Stimulated activated CD4-positive, alpha-beta T cell treated with anti-CD3 and anti-CD28 coated beads, Interleukin-12 subunit alpha, Interleukin-12 subunit beta, amount 100 ng/mL, for 48 hours (primary cell): ENCODE results near the gene MAGI2.

Experiments
- DNase-seq, 3 donors: peaks; one replicate each; pipeline ENCODE4 v3.0.0-alpha.2; 2020; ENCODE audit warnings: low read depth in 2 of 3, low spot score in 1 of 3

MAGI2 gene

GRCh38 chr7:78443811-78444210, 1009.7 kb downstream of the MAGI2 start:
- DNase-seq: no peak

DNA sequence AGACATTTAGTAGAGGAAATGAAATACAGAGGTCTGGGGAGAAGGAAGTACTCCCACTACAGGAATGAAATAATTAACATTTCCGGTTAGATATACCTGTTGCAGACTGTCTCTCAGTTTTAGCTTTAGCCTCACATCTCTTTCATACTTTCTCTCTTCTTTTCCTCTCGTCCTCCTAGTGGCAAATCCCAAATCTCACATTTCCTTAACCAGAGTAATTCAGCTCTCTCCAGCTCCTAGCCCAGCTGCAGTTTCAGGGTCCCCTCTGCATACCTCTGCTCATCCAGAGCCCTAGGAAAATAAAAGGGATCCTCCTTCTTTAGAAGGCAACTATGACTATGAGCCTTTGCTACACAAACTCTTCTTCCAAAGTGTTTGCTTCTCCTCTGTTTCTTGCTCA, 1011.7 kb downstream of the MAGI2 start:
- DNase-seq: no peak

GRCh38 chr7:78438433-78438832, 1015.0 kb downstream of the MAGI2 start:
- DNase-seq: no peak

GRCh38 chr7:78437118-78437517, 1016.3 kb downstream of the MAGI2 start:
- no peak for DNase-seq

DNA sequence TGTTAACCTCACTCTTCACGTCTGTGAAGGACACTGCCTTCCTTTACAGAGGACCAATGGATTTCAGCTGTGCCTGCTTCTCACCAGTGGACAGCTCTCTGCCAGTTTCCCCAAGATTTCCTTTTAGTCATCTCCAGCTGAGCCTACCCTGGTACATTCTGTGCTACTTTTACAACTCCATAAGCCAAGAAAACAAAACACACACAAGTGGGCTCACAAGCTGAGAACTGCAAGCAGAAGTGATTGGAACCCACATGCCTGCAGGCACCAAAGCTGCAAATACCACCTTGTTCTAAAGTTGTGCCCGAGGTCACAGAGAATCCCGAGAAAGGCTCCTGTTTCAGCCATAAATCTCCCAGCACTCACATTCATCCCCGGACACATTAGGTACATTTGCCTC, 1018.1 kb downstream of the MAGI2 start:
- DNase-seq: no peak

GRCh38 chr7:78434281-78434680, 1019.2 kb downstream of the MAGI2 start:
- no peak for DNase-seq

DNA sequence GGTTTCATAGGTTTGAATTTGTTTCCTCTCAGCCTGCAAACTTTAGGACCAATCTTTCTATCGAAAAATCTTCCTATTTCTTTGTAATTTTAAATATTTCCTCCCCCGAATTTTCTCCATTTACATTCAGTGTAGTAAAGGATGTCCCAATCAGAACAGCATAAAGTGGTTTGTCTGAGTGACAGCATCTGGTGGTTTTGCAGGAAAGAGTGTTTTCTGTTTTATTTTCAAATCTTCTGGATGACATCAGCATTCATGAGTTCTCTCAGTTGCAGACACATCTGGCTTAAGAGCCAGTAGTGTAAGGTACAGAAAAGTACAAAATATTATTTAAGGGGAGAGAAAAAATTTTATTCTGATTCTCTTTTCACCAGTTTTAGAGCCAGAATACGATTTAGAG, 1020.0 kb downstream of the MAGI2 start:
- no peak for DNase-seq

GRCh38 chr7:78429878-78430277, 1023.6 kb downstream of the MAGI2 start:
- DNase-seq: no peak

GRCh38 chr7:78427209-78427608, 1026.3 kb downstream of the MAGI2 start:
- DNase-seq: no peak

- no peak for DNase-seq
Measured at GRCh38 chr7:78420001-78420400, 1033.5 kb downstream of the MAGI2 start.

DNA sequence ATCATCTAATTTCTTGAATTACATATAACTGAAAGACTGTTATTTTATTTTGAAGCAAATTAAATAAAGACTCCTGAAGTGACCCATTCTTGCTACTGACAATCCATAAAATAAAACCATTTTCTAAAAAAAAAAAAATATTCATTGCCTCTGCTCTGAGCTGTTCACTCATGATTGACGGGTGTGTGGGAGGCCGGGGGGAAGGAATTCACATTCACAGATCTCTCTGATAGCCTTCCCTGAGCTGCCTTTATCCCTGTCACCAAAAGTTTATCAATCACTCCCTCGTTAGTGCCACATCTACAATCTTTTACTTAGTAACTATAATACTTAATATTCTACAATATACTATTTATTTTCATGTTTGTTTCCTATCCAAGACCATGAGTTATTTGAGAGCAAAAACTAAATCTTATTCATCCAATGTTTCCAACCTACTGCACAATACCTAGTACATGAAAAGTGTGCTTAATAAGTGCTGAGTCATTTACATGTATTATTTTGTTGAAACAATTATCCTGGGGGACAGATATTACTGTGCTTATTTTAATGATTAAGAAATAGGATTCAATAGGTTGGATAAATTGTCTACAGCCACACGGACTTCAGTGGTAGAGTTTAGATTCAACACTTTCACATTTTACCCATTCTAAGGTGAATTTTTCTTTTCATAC, 1036.2 kb downstream of the MAGI2 start:
- DNase-seq: no peak

DNA sequence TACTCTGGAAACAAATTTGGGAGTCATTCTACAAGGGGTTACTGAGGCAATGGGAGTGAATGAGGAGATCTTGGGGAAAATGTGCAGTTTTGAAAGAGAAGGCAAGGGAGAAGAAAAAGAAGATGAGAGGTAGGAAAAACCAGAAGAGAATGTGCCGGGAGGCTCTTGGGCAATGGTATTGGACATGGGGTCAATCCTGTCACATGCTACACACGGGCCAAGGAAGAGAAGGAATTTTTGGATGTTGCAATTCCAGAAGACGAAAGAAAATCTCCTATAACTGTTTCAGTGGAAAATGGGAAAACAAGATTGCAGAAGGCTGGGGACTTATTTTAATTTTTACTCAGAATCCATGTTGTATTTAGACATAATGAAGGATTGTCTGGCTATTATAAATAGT, 1039.9 kb downstream of the MAGI2 start:
- no peak for DNase-seq

GRCh38 chr7:78412216-78412858, 1041.1 kb downstream of the MAGI2 start:
- no peak for DNase-seq

DNA sequence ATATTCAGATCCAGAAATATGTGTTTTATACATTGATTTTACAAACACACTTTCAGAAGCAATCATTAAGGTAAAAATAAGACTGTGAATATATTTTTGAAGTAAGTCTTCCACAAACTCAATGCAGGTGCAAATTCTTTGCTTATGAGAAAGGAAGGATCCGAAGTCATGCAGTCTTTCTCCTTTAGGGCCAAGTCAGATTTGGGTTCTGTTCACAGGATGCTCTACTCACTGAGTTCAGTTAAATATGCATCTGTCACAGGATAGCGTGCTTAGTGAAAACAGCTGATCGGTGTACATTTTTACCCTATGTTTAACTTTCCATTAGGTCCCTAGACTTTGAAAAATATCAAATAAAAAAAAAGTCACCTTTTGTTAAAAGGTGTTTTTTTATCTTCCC, 1046.4 kb downstream of the MAGI2 start:
- no peak for DNase-seq

DNA sequence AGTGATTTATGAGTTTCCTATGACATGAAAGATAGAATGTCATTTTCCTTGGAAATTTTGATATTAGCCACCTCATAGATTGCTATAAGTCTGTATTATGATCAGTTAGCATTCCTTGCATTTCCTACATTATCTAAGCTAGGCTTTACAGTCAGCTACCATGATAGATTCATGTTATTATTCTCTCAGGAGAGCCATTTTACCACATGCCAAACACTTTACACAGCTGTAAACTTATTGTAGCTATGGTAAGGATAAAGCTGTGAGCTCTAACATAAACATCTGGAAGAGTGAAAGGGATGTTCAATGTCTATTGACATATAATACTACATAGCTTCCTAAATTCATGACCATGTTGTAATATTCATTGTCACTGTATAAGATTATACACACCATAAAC, 1046.9 kb downstream of the MAGI2 start:
- DNase-seq: no peak

- no peak for DNase-seq
Measured at GRCh38 chr7:78402096-78402495, 1051.4 kb downstream of the MAGI2 start.

- DNase-seq: no peak
Measured at GRCh38 chr7:78400038-78400437, 1053.4 kb downstream of the MAGI2 start.

DNA sequence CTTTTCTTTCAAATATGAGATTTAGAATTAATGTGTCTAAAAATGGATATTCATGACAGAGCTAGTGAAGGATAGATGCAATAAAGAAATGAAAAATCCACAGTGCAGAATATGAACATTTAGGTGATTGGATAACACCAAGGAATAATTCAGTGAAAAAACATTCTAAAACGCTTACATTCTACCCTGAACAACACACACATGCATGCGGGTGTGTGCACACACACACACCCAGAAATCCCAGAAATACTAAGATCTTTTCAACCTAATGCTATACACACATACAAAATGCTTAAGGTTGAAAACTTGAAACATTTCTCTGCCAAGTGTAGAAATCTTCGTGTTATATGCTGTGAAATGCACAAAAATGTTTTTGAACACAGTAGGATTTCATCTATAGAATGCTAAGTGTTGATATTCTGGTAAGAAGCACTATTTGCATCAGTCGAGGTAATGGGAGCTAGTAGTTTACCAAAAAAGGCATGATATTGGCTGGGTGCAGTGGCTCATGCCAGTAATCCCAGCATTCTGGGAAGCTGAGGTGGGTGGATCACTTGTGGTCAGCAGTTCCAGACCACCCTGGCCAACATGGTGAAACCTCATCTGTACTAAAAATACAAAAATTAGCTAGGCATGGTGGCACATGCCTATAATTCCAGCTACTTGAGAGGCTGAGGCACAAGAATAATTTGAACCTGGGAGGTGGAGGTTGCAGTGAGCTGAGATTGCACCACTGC, 1054.3 kb downstream of the MAGI2 start:
- DNase-seq: no peak

DNA sequence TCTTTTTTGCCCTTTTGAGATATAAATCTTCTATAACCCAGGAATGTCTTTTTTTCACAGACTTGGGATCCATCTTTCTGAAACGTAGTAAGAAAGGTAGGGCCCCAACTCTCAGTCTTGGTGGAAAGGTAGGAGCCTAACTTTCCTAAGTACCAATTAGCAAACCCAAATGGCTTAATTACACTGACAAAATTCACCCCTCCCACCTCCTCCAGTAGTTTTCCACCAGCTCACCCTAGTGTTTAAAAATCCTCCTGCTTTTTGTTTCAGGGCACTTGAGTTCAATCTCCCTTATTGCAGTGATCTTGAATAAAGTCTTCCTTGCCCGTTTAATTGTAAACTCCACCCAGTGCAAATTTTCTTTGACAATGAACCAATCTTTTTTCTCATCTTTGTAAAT, 1054.9 kb downstream of the MAGI2 start:
- DNase-seq: no peak

- no peak for DNase-seq
Measured at GRCh38 chr7:78398081-78398480, 1055.4 kb downstream of the MAGI2 start.

DNA sequence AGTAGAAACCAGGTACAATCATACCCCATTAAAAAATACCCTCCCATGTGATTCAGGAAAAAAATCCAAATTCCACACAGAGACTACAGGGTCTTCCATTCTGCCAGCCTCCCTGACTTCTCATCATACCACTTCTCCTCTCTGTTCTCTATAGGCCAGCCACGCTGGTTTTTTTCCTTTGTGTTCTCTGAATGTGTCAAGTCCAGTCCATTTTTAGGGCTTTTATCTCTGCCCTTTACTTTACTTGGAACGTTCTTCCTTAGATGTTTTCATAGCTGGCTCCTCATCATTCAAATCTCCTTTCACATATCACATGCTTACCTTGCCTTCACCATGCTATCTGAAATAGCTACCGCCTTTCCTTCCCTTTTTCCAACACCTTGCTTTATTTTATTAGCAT, 1057.3 kb downstream of the MAGI2 start:
- DNase-seq: no peak

DNA sequence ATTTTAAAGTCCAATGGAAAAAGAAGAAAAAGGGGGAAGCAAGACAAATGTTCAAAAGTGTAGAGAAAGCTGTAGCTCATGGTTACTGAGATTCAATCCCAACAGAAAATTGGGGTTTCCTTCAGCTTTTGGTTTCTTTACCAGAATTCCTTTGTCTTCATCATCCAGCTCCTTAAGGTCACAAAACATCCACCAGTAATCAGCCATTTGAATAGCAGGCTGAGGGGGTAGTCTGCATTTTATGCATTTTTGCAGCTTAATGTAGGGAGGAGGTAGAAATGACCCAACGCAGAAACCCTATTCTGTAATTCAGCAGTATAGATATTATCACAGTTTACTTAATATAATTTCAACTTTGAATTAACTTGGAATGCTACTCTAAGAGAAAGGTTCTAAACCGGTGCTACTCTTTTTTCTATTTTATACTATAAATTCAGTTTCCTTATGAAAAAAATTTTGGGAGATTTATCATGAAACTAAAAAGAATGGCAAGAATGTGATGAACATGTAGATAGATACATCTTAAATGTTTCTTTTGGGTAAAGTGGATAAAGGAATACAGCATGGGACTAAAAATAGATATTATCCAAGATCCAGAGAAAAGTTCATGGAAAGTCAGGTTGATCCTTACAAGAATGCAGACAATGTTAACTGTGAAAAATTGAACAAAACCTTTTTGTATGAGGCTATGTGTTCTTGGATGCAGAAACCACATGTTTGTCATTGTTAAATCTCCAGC, 1058.0 kb downstream of the MAGI2 start:
- no peak for DNase-seq
